Measurements from ENCODE around the gene PBLD. TPM values are rescaled to one million over a fixed set of nuclear protein-coding genes. Genes with fewer than 3 reads are reported as not detected.

The PBLD gene
- total and polyA plus RNA-seq, 9 of the 15 experiments (the other 6 are each of a cell fraction or from before 2014, with no cell fraction given): 1.2 to 4.3 (median 2.5) TPM

DNA sequence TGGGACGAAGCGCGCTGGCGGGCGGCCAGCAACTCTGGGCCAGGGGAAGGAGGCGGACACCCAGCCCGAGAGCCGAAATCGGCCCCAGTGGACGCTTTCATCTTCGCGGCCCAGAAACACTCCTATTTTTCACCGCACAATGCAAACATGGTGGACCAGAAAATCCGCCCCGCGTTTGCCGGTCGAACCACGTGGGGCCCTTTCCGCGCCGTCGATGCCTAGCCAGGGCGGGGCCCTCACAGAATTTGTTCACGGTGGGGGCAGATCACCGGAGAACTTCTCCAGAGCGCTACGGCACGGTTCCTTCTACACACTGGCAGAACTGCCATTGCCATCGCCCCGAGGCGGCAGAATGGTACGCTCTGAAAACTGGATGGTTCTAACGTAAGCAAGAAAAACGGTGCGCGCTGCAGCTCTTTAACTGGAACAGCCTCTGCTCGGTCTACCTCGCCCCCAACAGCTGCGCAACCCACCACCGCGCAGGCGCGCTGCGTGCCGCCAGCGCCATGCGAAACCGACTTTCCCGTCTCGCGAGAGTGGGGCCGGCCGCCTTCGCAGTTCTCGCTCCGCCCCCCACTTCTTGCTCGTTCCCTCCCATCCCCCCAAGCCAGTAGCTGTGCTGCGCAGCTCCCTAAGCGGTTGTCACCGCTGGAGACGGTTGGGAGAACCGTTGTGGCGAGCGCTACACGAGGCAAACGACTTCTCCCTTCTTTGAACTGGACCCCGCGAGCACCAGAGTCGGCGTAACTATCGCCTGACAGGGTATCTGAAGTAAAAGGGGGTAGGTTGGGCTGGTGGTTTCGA is 1.1 kb downstream of the PBLD start, which contains the start of gene HNRNPH3 (continued):
- TF ChIP-seq KDM1A (IDR thresholded peaks at IDR 0.05) (peak in 1 of 2 experiments; percentile 46; a peak in 1 of 4 replicates), SP2 (IDR thresholded peaks at IDR 0.05; ENCODE audit: extremely low read depth, low read depth, low read length, poor library complexity, severe bottlenecking) (no peak), ZNF655 (CRISPR knock-in tag; IDR thresholded peaks at IDR 0.05) (no peak), E4F1 (CRISPR knock-in tag; IDR thresholded peaks at IDR 0.05; ENCODE audit: borderline replicate concordance) (no peak), NUFIP1 (IDR thresholded peaks at IDR 0.05; ENCODE audit: partially characterized antibody) (peak; percentile 2), ZFPM2 (CRISPR knock-in tag; IDR thresholded peaks at IDR 0.05) (no peak), MTA2 (IDR thresholded peaks at IDR 0.05; ENCODE audit: low read depth) (peak; percentile 4; the same call in 1 of the 2 replicates), RFX5 (IDR thresholded peaks at IDR 0.05; ENCODE audit: low read depth, low read length) (0 out of 2 replicates have a peak, but pooled peaks have one; percentile 3), ARID1B (IDR thresholded peaks at IDR 0.05) (peak; percentile 31; the same call in 1 of the 2 replicates), THRAP3 (IDR thresholded peaks at IDR 0.05; ENCODE audit: borderline replicate concordance) (no peak; the same call in 1 of the 2 replicates), PTTG1 (tag; IDR thresholded peaks at IDR 0.05; ENCODE audit: low read depth) (no peak), BRF2 (IDR thresholded peaks at IDR 0.05; ENCODE audit: borderline replicate concordance, insufficient read depth, insufficient read length) (no peak), RERE (CRISPR knock-in tag; IDR thresholded peaks at IDR 0.05; ENCODE audit: borderline replicate concordance) (no peak), CREB5 (CRISPR knock-in tag; IDR thresholded peaks at IDR 0.05) (no peak), CBFB (CRISPR knock-in tag; IDR thresholded peaks at IDR 0.05) (no peak; the same call in none of the 2 replicates)
